ENCODE results near the gene RRBP1. TPM values are rescaled to one million over a fixed set of nuclear protein-coding genes. Genes with fewer than 3 reads are reported as not detected.

Gene RRBP1
- total and polyA plus RNA-seq, 4 donors: 75.4 to 202 (median 130) TPM

- TF ChIP-seq RAD21 (IDR thresholded peaks at IDR 0.05): no peak
- TF ChIP-seq ZBTB33 (IDR thresholded peaks at IDR 0.05): no peak
- TF ChIP-seq NR2F2 (IDR thresholded peaks at IDR 0.05): no peak
Observed at GRCh38 chr20:17730071-17730470, 48.0 kb upstream of the RRBP1 start (continued).

- no peak overlapping the region for H3K9ac ChIP-seq (ENCODE audit: low read depth in 1 of 2, low read length in 2 of 2)
- H3K36me3 ChIP-seq (ENCODE audit: control insufficient read depth in 4 of 4, insufficient read depth in 3 of 4, low read depth in 1 of 4, low read length in 3 of 4): no peaks in the 10 kb centered on the region
- TF ChIP-seq REST (IDR thresholded peaks at IDR 0.05) (no peak), YY1 (IDR thresholded peaks at IDR 0.05) (no peak), SP1 (IDR thresholded peaks at IDR 0.05) (no peak), RXRA (IDR thresholded peaks at IDR 0.05) (no peak)
- H3K4me1 ChIP-seq (ENCODE audit: control insufficient read depth in 4 of 4, insufficient read depth in 4 of 4, low read length in 3 of 4): no peaks in the 10 kb centered on the region
- DNase-seq (ENCODE audit: low spot score): no peak
- H3K9me3 ChIP-seq (ENCODE audit: control insufficient read depth in 4 of 4, low read length in 3 of 4): no peaks in the 10 kb centered on the region
- no peak overlapping the region for H3K4me3 ChIP-seq (ENCODE audit: low read depth in 1 of 3, low read length in 3 of 3)
- no peak overlapping the region for H3K27ac ChIP-seq (ENCODE audit: low read depth in 1 of 2, low read length in 2 of 2)
- no peaks in the 10 kb centered on the region for H3K27me3 ChIP-seq (ENCODE audit: control insufficient read depth in 4 of 4, insufficient read depth in 4 of 4, low read length in 3 of 4)
- 94% methylated on average over 12 of the region's 12 CpGs for WGBS
Observed at GRCh38 chr20:17728074-17728473, 46.0 kb upstream of the RRBP1 start.

GRCh38 chr20:17727351-17727750, 45.3 kb upstream of the RRBP1 start:
- WGBS: 93% methylated on average over 10 of the region's 10 CpGs
- Histone ChIP-seq H3K4me3 (ENCODE audit: low read depth in 1 of 3, low read length in 3 of 3) (no peak overlapping the region), H3K27ac (ENCODE audit: low read depth in 1 of 2, low read length in 2 of 2) (no peak overlapping the region), H3K36me3 (ENCODE audit: control insufficient read depth in 4 of 4, insufficient read depth in 3 of 4, low read depth in 1 of 4, low read length in 3 of 4) (no peaks in the 10 kb centered on the region), H3K9me3 (ENCODE audit: control insufficient read depth in 4 of 4, low read length in 3 of 4) (no peaks in the 10 kb centered on the region), H3K4me1 (ENCODE audit: control insufficient read depth in 4 of 4, insufficient read depth in 4 of 4, low read length in 3 of 4) (peaks cover 0 to under 1% (median 0%) of the 10 kb centered on the region in 4 donors), H3K27me3 (ENCODE audit: control insufficient read depth in 4 of 4, insufficient read depth in 4 of 4, low read length in 3 of 4) (no peaks in the 10 kb centered on the region), H3K9ac (ENCODE audit: low read depth in 1 of 2, low read length in 2 of 2) (no peak overlapping the region)
- DNase-seq (ENCODE audit: low spot score): no peak
- TF ChIP-seq NR2F2 (IDR thresholded peaks at IDR 0.05) (no peak), TAF1 (conservative IDR thresholded peaks at IDR 0.05) (no peak), YY1 (IDR thresholded peaks at IDR 0.05) (no peak), GABPA (IDR thresholded peaks at IDR 0.05 in 1 of 2, conservative IDR thresholded peaks at IDR 0.05 in 1 of 2) (no peak), EGR1 (IDR thresholded peaks at IDR 0.05; ENCODE audit: low read depth in 2 of 2) (no peak), JUND (IDR thresholded peaks at IDR 0.05) (no peak), HNF4A (conservative IDR thresholded peaks at IDR 0.05) (no peak), ATF3 (IDR thresholded peaks at IDR 0.05) (no peak), ZBTB33 (IDR thresholded peaks at IDR 0.05) (no peak), SP1 (IDR thresholded peaks at IDR 0.05) (no peak), FOXA1 (IDR thresholded peaks at IDR 0.05) (no peak)
